Measurements from ENCODE around the gene CNR2. TPM values are rescaled to one million over a fixed set of nuclear protein-coding genes. Genes with fewer than 3 reads are reported as not detected.
A peak's percentile ranks its signal among the peaks of the same experiment; 100 is the strongest.

Gene CNR2
- total RNA-seq, 1 experiment from 2014 or later = not detected

- no peak for DNase-seq (ENCODE audit: low spot score)
- ChIA-PET POLR2A (ENCODE audit: low non-redundant PET) (no interaction called here), CTCF (interaction anchor here (0.6 to 1.4 kb wide), 4 partner anchors 48 to 228 kb away, joined by 4 to 20 read pairs (median 5); no protein-coding TSS in a partner anchor)
- intact Hi-C loops (cut with micrococcal nuclease; ENCODE audit: unreplicated experiment) = no loop called here
- Histone ChIP-seq H3K36me3 (ENCODE audit: insufficient read depth, low read length, poor library complexity, severe bottlenecking) (no peaks in the 10 kb centered on the region), H3K4me1 (ENCODE audit: insufficient read depth, low read length, poor library complexity, severe bottlenecking) (no peaks in the 10 kb centered on the region), H3K9me3 (ENCODE audit: low read depth, low read length, poor library complexity, severe bottlenecking) (no peaks in the 10 kb centered on the region), H3K4me3 (ENCODE audit: low read depth, low read length, poor library complexity, severe bottlenecking) (peak overlapping the region; percentile 77), H3K27ac (ENCODE audit: low read depth, low read length, poor library complexity, severe bottlenecking) (no peak overlapping the region), H3K27me3 (replicated peaks; ENCODE audit: insufficient read depth, low read depth, low read length, poor library complexity) (no peaks in the 10 kb centered on the region)
- TF ChIP-seq EZH2 (IDR thresholded peaks at IDR 0.05; ENCODE audit: borderline replicate concordance, low read depth, low read length, poor library complexity, severe bottlenecking) (no peak), CTCF (conservative IDR thresholded peaks at IDR 0.05; ENCODE audit: low read depth, low read length) (no peak)
- no TSS peak for BruUV-seq (replicated peaks)
Measured at GRCh38 chr1:23869051-23869450, 44.1 kb downstream of the CNR2 start.

GRCh38 chr1:23868557-23869016, 44.6 kb downstream of the CNR2 start:
- POLR2A ChIA-PET (ENCODE audit: low non-redundant PET) = no interaction called here
- BruUV-seq (replicated peaks) = no TSS peak
- no peak for DNase-seq (ENCODE audit: low spot score)

GRCh38 chr1:23867895-23868556, 45.1 kb downstream of the CNR2 start, which contains the start of gene FUCA1:
TSS of gene FUCA1 (minus strand) at chr1:23868290. CDS start at chr1:23868286, 4 bp downstream.
- Histone ChIP-seq H3K4me1 (ENCODE audit: insufficient read depth, low read length, poor library complexity, severe bottlenecking) (no peaks in the 10 kb centered on the region), H3K27ac (ENCODE audit: low read depth, low read length, poor library complexity, severe bottlenecking) (peak within 1 kb of the TSS; percentile 35), H3K36me3 (ENCODE audit: insufficient read depth, low read length, poor library complexity, severe bottlenecking) (no peaks in the 10 kb centered on the region), H3K27me3 (replicated peaks; ENCODE audit: insufficient read depth, low read depth, low read length, poor library complexity) (no peaks in the 10 kb centered on the region), H3K4me3 (ENCODE audit: low read depth, low read length, poor library complexity, severe bottlenecking) (peak within 1 kb of the TSS; percentile 77), H3K9me3 (ENCODE audit: low read depth, low read length, poor library complexity, severe bottlenecking) (no peaks in the 10 kb centered on the region)
- DNase-seq (ENCODE audit: low spot score) = peak; percentile 96
- BruUV-seq (replicated peaks) = no TSS peak
- TF ChIP-seq EZH2 (IDR thresholded peaks at IDR 0.05; ENCODE audit: borderline replicate concordance, low read depth, low read length, poor library complexity, severe bottlenecking) = no peak
- TF ChIP-seq CTCF (conservative IDR thresholded peaks at IDR 0.05; ENCODE audit: low read depth, low read length) = peak; percentile 97
- intact Hi-C loops (cut with micrococcal nuclease; ENCODE audit: unreplicated experiment) = no loop called here
- POLR2A ChIA-PET (ENCODE audit: low non-redundant PET) = no interaction called here
- CTCF ChIA-PET = interaction anchor here (1.1 to 1.4 kb wide), 2 partner anchors 49 to 96 kb away, joined by 5 read pairs; no protein-coding TSS in a partner anchor

More at GRCh38 chr1:23868557-23869016, 44.6 kb downstream of the CNR2 start:
- Histone ChIP-seq H3K4me3 (ENCODE audit: low read depth, low read length, poor library complexity, severe bottlenecking) (peak overlapping the region; percentile 77), H3K9me3 (ENCODE audit: low read depth, low read length, poor library complexity, severe bottlenecking) (no peaks in the 10 kb centered on the region), H3K4me1 (ENCODE audit: insufficient read depth, low read length, poor library complexity, severe bottlenecking) (no peaks in the 10 kb centered on the region), H3K27me3 (replicated peaks; ENCODE audit: insufficient read depth, low read depth, low read length, poor library complexity) (no peaks in the 10 kb centered on the region), H3K27ac (ENCODE audit: low read depth, low read length, poor library complexity, severe bottlenecking) (peak overlapping the region; percentile 21), H3K36me3 (ENCODE audit: insufficient read depth, low read length, poor library complexity, severe bottlenecking) (no peaks in the 10 kb centered on the region)
- intact Hi-C loops (cut with micrococcal nuclease; ENCODE audit: unreplicated experiment) = no loop called here
- CTCF ChIA-PET = interaction anchor here (0.7 to 1.4 kb wide), 3 partner anchors 48 to 97 kb away, joined by 5 to 20 read pairs (median 5); no protein-coding TSS in a partner anchor
- TF ChIP-seq EZH2 (IDR thresholded peaks at IDR 0.05; ENCODE audit: borderline replicate concordance, low read depth, low read length, poor library complexity, severe bottlenecking) (no peak), CTCF (conservative IDR thresholded peaks at IDR 0.05; ENCODE audit: low read depth, low read length) (peak; percentile 27; the same call in 1 of the 2 replicates)

Data from A673 (cell line).